IMR-90 (cell line): ENCODE measurements around the gene SEC24D. TPM values are rescaled to one million over a fixed set of nuclear protein-coding genes. Genes with fewer than 3 reads are reported as not detected.

Source experiments
- ATAC-seq: fragments of 200-7000 bp; cut with Tn5 transposase; 2 replicates; pipeline ENCODE4 v1.9.1; 2020; ENCODE audit warnings: low read depth, mild to moderate bottlenecking, moderate library complexity
- BruUV-seq: library from RNA; stranded (reverse); fragments of 400-500 nt; replicated peaks from 2 replicates; lab custom pipeline; 2021; lab: Mats Ljungman, UMichigan
- CTCF ChIA-PET: fragments of 300-600 bp; formaldehyde crosslinking; extraction: SDS; loops from one replicate; lab custom pipeline; 2021; ENCODE audit warnings: antibody characterized with exemption; lab: Yijun Ruan, JAX
- POLR2A ChIA-PET: fragments of 300-600 bp; sonication (Branson Sonifier 250); formaldehyde crosslinking; loops from one replicate; lab custom pipeline; 2022; ENCODE audit warnings: antibody characterized with exemption; ENCODE audit not compliant: unreplicated experiment; lab: Charles Lee
- DNase-seq: peaks from one replicate; pipeline ENCODE4 v3.0.0; 2013
- H2AFZ ChIP-seq: replicated peaks from 2 replicates; pipeline ENCODE3; 2013; ENCODE audit warnings: low read length, mild to moderate bottlenecking; ENCODE audit not compliant: poor library complexity
- H2AK5ac ChIP-seq: 2 replicates; pipeline ENCODE4 v1.6.1; 2013; ENCODE audit warnings: low read depth, low read length, inconsistent platforms
- H2AK9ac ChIP-seq: replicated peaks from 2 replicates; pipeline ENCODE3; 2013; ENCODE audit warnings: mild to moderate bottlenecking, low read depth, low read length, moderate library complexity; ENCODE audit not compliant: poor library complexity
- H2BK120ac ChIP-seq: 2 replicates; pipeline ENCODE4 v1.6.1; 2013; ENCODE audit warnings: low read depth, low read length, inconsistent platforms
- H2BK15ac ChIP-seq: 3 replicates; pipeline ENCODE4 v1.6.1; 2013; ENCODE audit warnings: low read depth, low read length, inconsistent platforms
- H2BK20ac ChIP-seq: 2 replicates; pipeline ENCODE4 v1.6.1; 2013; ENCODE audit warnings: low read depth, mild to moderate bottlenecking, inconsistent platforms, low read length, moderate library complexity
- H2BK5ac ChIP-seq: 2 replicates; pipeline ENCODE4 v1.6.1; 2013; ENCODE audit warnings: mild to moderate bottlenecking, low read depth, low read length, inconsistent platforms; ENCODE audit not compliant: poor library complexity, severe bottlenecking
- H3K14ac ChIP-seq: replicated peaks from 2 replicates; pipeline ENCODE4 v1.6.1; 2013; ENCODE audit warnings: low read depth, low read length, inconsistent platforms
- H3K18ac ChIP-seq: 2 replicates; pipeline ENCODE4 v1.6.1; 2013; ENCODE audit warnings: low read depth, low read length, control low read depth
- H3K23ac ChIP-seq: 2 replicates; pipeline ENCODE4 v1.6.1; 2013; ENCODE audit warnings: low read depth, low read length, inconsistent platforms
- H3K27ac ChIP-seq: 2 replicates; pipeline ENCODE4 v1.5.1; 2013; ENCODE audit warnings: mild to moderate bottlenecking, control low read depth, low read length; ENCODE audit not compliant: insufficient read depth
- H3K27me3 ChIP-seq: 2 replicates; pipeline ENCODE4 v1.6.1; 2013; ENCODE audit warnings: low read length; ENCODE audit not compliant: control insufficient read depth, insufficient read depth
- H3K36me3 ChIP-seq: 2 replicates; pipeline ENCODE4 v1.6.1; 2013; ENCODE audit warnings: low read length, mixed read lengths; ENCODE audit not compliant: control insufficient read depth, insufficient read depth
- H3K4ac ChIP-seq: 2 replicates; pipeline ENCODE4 v1.6.1; 2013; ENCODE audit warnings: low read depth, low read length, inconsistent platforms
- H3K4me1 ChIP-seq: 2 replicates; pipeline ENCODE4 v1.6.1; 2013; ENCODE audit warnings: low read length, mixed read lengths; ENCODE audit not compliant: control insufficient read depth, insufficient read depth
- H3K4me2 ChIP-seq: 2 replicates; pipeline ENCODE4 v1.6.1; 2013; ENCODE audit warnings: low read depth, mild to moderate bottlenecking, control low read depth, low read length, moderate library complexity
- H3K4me3 ChIP-seq: 2 replicates; pipeline ENCODE4 v1.5.1; 2013; ENCODE audit warnings: low read depth, mild to moderate bottlenecking, control low read depth, low read length, moderate library complexity; ENCODE audit not compliant: insufficient read depth
- H3K56ac ChIP-seq: 2 replicates; pipeline ENCODE4 v1.6.1; 2013; ENCODE audit warnings: low read length, inconsistent platforms; ENCODE audit not compliant: insufficient read depth; ENCODE audit errors: extremely low read depth
- H3K79me1 ChIP-seq, 2 experiments: 2 replicates each; pipeline ENCODE4 v1.6.1; 2013; ENCODE audit warnings: low read length in 2 of 2, inconsistent platforms in 1 of 2, low read depth in 1 of 2
- H3K9ac ChIP-seq: 2 replicates; pipeline ENCODE4 v1.6.1; 2013; ENCODE audit warnings: low read depth, low read length, control low read depth
- H3K9me1 ChIP-seq: 2 replicates; pipeline ENCODE4 v1.6.1; 2013; ENCODE audit warnings: low read length, inconsistent platforms; ENCODE audit not compliant: insufficient read depth
- H3K9me3 ChIP-seq: 2 replicates; pipeline ENCODE4 v1.6.1; 2013; ENCODE audit warnings: low read length; ENCODE audit not compliant: control insufficient read depth, insufficient read depth
- H4K20me1 ChIP-seq: 2 replicates; pipeline ENCODE4 v1.6.1; 2013; ENCODE audit warnings: low read length, inconsistent platforms; ENCODE audit not compliant: insufficient read depth
- H4K5ac ChIP-seq: 2 replicates; pipeline ENCODE4 v1.6.1; 2013; ENCODE audit warnings: mild to moderate bottlenecking, low read depth, low read length, control low read depth
- H4K8ac ChIP-seq, 2 experiments: 2 replicates each; pipeline ENCODE4 v1.6.1; 2013; ENCODE audit warnings: low read depth in 2 of 2, low read length in 2 of 2, control low read depth in 1 of 2, inconsistent platforms in 1 of 2
- H4K91ac ChIP-seq: 2 replicates; pipeline ENCODE4 v1.6.1; 2013; ENCODE audit warnings: low read depth, low read length, inconsistent platforms; ENCODE audit not compliant: insufficient read depth
- BHLHE40 ChIP-seq: fragments of 150-350 bp; IDR thresholded peaks from 2 replicates; pipeline ENCODE4 v1.6.1; 2016; ENCODE audit warnings: mild to moderate bottlenecking, low read depth, low read length
- CTCF ChIP-seq: conservative IDR thresholded peaks from 2 replicates; pipeline ENCODE4 v1.5.1; 2012; ENCODE audit warnings: mild to moderate bottlenecking, low read depth, low read length, improper control_type of control experiment
- ELK1 ChIP-seq: fragments of 150-350 bp; IDR thresholded peaks from 2 replicates; pipeline ENCODE4 v1.6.1; 2016; ENCODE audit warnings: low read depth, mild to moderate bottlenecking, low read length, moderate library complexity, borderline replicate concordance
- FOS ChIP-seq: fragments of 150-350 bp; IDR thresholded peaks from 2 replicates; pipeline ENCODE4 v1.6.1; 2016; ENCODE audit warnings: low read depth, low read length
- MAFK ChIP-seq: IDR thresholded peaks from 2 replicates; pipeline ENCODE4 v1.6.1; 2012; ENCODE audit warnings: low read depth, low read length, improper control_type of control experiment
- MAZ ChIP-seq: IDR thresholded peaks from 2 replicates; pipeline ENCODE4 v1.6.1; 2012; ENCODE audit warnings: low read depth, mild to moderate bottlenecking, low read length, improper control_type of control experiment, moderate library complexity, borderline replicate concordance
- NFE2L2 ChIP-seq: fragments of 150-350 bp; IDR thresholded peaks from 2 replicates; pipeline ENCODE4 v1.6.1; 2016; ENCODE audit warnings: low read depth, mild to moderate bottlenecking, low read length
- POLR2A ChIP-seq: IDR thresholded peaks from 2 replicates; pipeline ENCODE4 v1.6.1; 2012; ENCODE audit warnings: mild to moderate bottlenecking, low read depth, low read length
- RAD21 ChIP-seq: IDR thresholded peaks from 2 replicates; pipeline ENCODE4 v1.6.1; 2012; ENCODE audit warnings: low read length, improper control_type of control experiment
- RCOR1 ChIP-seq: IDR thresholded peaks from 2 replicates; pipeline ENCODE4 v1.6.1; 2012; ENCODE audit warnings: mild to moderate bottlenecking, low read length, improper control_type of control experiment; ENCODE audit not compliant: insufficient replicate concordance
- RFX5 ChIP-seq: IDR thresholded peaks from 2 replicates; pipeline ENCODE4 v1.8.0; 2012; ENCODE audit warnings: low read depth, mild to moderate bottlenecking, low read length, moderate library complexity
- SMC3 ChIP-seq: fragments of 150-350 bp; IDR thresholded peaks from 2 replicates; pipeline ENCODE4 v1.6.1; 2016; ENCODE audit warnings: low read depth, mild to moderate bottlenecking, antibody characterized with exemption, low read length, moderate library complexity
- USF2 ChIP-seq: fragments of 150-350 bp; IDR thresholded peaks from 2 replicates; pipeline ENCODE4 v1.6.1; 2017; ENCODE audit warnings: mild to moderate bottlenecking, antibody characterized with exemption, low read length, low read depth
- WGBS, 2 experiments: methylation state at CpG; one replicate each; pipeline versions ENCODE4 v1.1.5 to v1.1.7; 2013; ENCODE audit warnings: missing lambda C conversion rate in 2 of 2; ENCODE audit not compliant: insufficient read length in 1 of 2; ENCODE audit errors: extremely low coverage in 2 of 2; 5-methylcytosine and 5-hydroxymethylcytosine counted together
- dilution Hi-C: fragments of 300-500 bp; cut with HindIII; formaldehyde crosslinking; loops from one replicate; pipeline ENCODE4 v1.14.3; 2018; ENCODE audit warnings: low sequenced_read_pairs; ENCODE audit not compliant: unreplicated experiment
- in situ Hi-C: fragments of 300-500 bp; cut with MboI; formaldehyde crosslinking; loops from 3 replicates; pipeline ENCODE4 v1.14.3; 2019; ENCODE audit warnings: low sequenced_read_pairs, inconsistent platforms, mixed read lengths
- intact Hi-C: fragments of 100-400 bp; cut with micrococcal nuclease; formaldehyde crosslinking; loops from 2 replicates; pipeline ENCODE4 v1.10.0; 2022
- polyA plus RNA-seq, 3 experiments: library from polyadenylated mRNA; depleted of rRNA; stranded (reverse); fragments of >200 nt; gene quantifications; 2 replicates each; pipeline ENCODE4 v1.2.3, GENCODE V29; 2012; ENCODE audit warnings: low replicate concordance in 1 of 3
- total RNA-seq: library from RNA; depleted of rRNA; stranded (reverse); fragments of >200 nt; gene quantifications from 2 replicates; pipeline ENCODE4 v1.2.3, GENCODE V29; 2012

Gene SEC24D
- total and polyA plus RNA-seq, 2 of the 4 experiments (the other 2 are of a cell fraction), result 93.2 to 111 TPM

GRCh38 chr4:118824141-118824540 is 11.8 kb downstream of the SEC24D start:
- no peak overlapping the region for H3K27ac ChIP-seq
- H3K56ac ChIP-seq, result no peak overlapping the region
- 100% methylated on average over 1 of the region's 5 CpGs; no CpG with 5 or more reads in 1 of the 2 experiments for WGBS, 2 experiments
- H2BK20ac ChIP-seq, result no peak overlapping the region
- intact Hi-C loops (no loop called here), dilution Hi-C loops (no loop called here), in situ Hi-C loops (no loop called here)
- no peak overlapping the region for H2BK5ac ChIP-seq
- no peaks in the 10 kb centered on the region for H3K9me3 ChIP-seq
- no peak overlapping the region for H3K4me2 ChIP-seq
- H3K79me1 ChIP-seq, result peaks cover 0 to 34% of the 10 kb centered on the region in 2 experiments; a peak in 2 of 4 replicates
- peaks cover 20% of the 10 kb centered on the region for H3K9me1 ChIP-seq
- H4K20me1 ChIP-seq, result peaks cover 90% of the 10 kb centered on the region
- no peak overlapping the region for H3K9ac ChIP-seq
- no peak overlapping the region for H2BK120ac ChIP-seq
- no peak overlapping the region for H2BK15ac ChIP-seq
- H3K23ac ChIP-seq, result no peak overlapping the region
- H3K4me1 ChIP-seq, result peaks cover 15% of the 10 kb centered on the region
- no peak overlapping the region for H2AK5ac ChIP-seq
- TF ChIP-seq MAFK (no peak), USF2 (no peak), RFX5 (no peak), FOS (no peak), SMC3 (no peak), RCOR1 (no peak), RAD21 (no peak), MAZ (no peak), POLR2A (no peak), CTCF (no peak), BHLHE40 (no peak), ELK1 (no peak), NFE2L2 (no peak)
- DNase-seq (no peak), ATAC-seq (no peak)
- H3K18ac ChIP-seq, result no peak overlapping the region
- peaks cover 47% of the 10 kb centered on the region for H3K36me3 ChIP-seq
- POLR2A ChIA-PET, result no interaction called here
- H2AK9ac ChIP-seq, result no peak overlapping the region
- H2AFZ ChIP-seq, result no peak overlapping the region
- H3K14ac ChIP-seq, result no peak overlapping the region
- no peak overlapping the region for H3K4ac ChIP-seq
- H3K4me3 ChIP-seq, result no peak overlapping the region
- H4K5ac ChIP-seq, result no peak overlapping the region
- BruUV-seq, result no TSS peak
- no peak overlapping the region for H4K91ac ChIP-seq
- no peak overlapping the region for H4K8ac ChIP-seq
- CTCF ChIA-PET, result interaction anchor here (1.9 kb wide), 1 partner anchor 18 kb away, joined by 4 read pairs; no protein-coding TSS in a partner anchor
- H3K27me3 ChIP-seq, result no peaks in the 10 kb centered on the region
